Naive thymus-derived CD8-positive, alpha-beta T cell (primary cell): Measurements from ENCODE around the gene ZBP1. TPM values are rescaled to one million over a fixed set of nuclear protein-coding genes. Genes with fewer than 3 reads are reported as not detected.
"Not testable (repeated sequence)": the region's sequence is repeated elsewhere in the genome, so short reads cannot be mapped to it uniquely, and the experiment has no call there.

Experiments used
- ATAC-seq, 2 donors: fragments of 150-1000 bp; cut with Tn5 transposase in 1 of 2; sonication (Bioruptor Pico), chemical (Tn5 transposase) in 1 of 2; 1 replicate in 1 of 2; 2 replicates in 1 of 2; pipeline ENCODE4 v1.10.0; 2021; ENCODE audit warnings: mild to moderate bottlenecking in 2 of 2, moderate library complexity in 2 of 2
- POLR2A ChIA-PET: fragments of 350-600 bp; sonication (Branson Sonifier 250); formaldehyde crosslinking; loops from one replicate; lab custom pipeline; 2021; ENCODE audit warnings: antibody characterized with exemption; lab: Charles Lee
- DNase-seq, 10 donors: peaks; one replicate each; pipeline versions ENCODE4 v3.0.0 to v3.0.0-alpha.2; 2020 to 2022
- H3K27ac Mint-ChIP-seq, 10 donors: one replicate each; pipeline ENCODE4 v1.8.0; 2020 to 2022; ENCODE audit warnings: mild to moderate bottlenecking in 10 of 10, mixed read lengths in 10 of 10, moderate library complexity in 4 of 10, inconsistent platforms in 1 of 10
- H3K27me3 Mint-ChIP-seq, 5 donors: one replicate each; pipeline ENCODE4 v1.8.0; 2021 to 2022; ENCODE audit warnings: mixed read lengths in 5 of 5
- H3K36me3 Mint-ChIP-seq, 3 donors: one replicate each; pipeline ENCODE4 v1.8.0; 2020 to 2022; ENCODE audit warnings: mixed read lengths in 3 of 3, mild to moderate bottlenecking in 2 of 3, inconsistent platforms in 1 of 3
- H3K4me1 Mint-ChIP-seq, 4 donors: one replicate each; pipeline ENCODE4 v1.8.0; 2021 to 2022; ENCODE audit warnings: mixed read lengths in 4 of 4
- H3K4me3 Mint-ChIP-seq, 10 donors: one replicate each; pipeline ENCODE4 v1.8.0; 2020 to 2022; ENCODE audit warnings: mild to moderate bottlenecking in 10 of 10, mixed read lengths in 10 of 10, moderate library complexity in 6 of 10, inconsistent platforms in 1 of 10
- H3K9me3 Mint-ChIP-seq, 9 donors: one replicate each; pipeline ENCODE4 v1.8.0; 2020 to 2022; ENCODE audit warnings: mixed read lengths in 9 of 9, mild to moderate bottlenecking in 3 of 9, inconsistent platforms in 1 of 9, moderate library complexity in 1 of 9
- polyA plus RNA-seq, 3 donors: library from polyadenylated mRNA; unstranded; fragments of 300-500 nt; fragmentation: Illumina TruSeq; gene quantifications; one replicate each; pipeline ENCODE4 v1.2.3, GENCODE V29; 2021
- total RNA-seq, 8 experiments: library from RNA in 2 of 8; stranded (reverse) in 2 of 8; gene quantifications; one replicate each; pipeline ENCODE4 v1.2.3 and lab custom pipeline; 2021 to 2026

The ZBP1 gene
- total and polyA plus RNA-seq, 5 experiments from 2014 or later: 6.2 to 10.9 (median 10.2) TPM

DNA sequence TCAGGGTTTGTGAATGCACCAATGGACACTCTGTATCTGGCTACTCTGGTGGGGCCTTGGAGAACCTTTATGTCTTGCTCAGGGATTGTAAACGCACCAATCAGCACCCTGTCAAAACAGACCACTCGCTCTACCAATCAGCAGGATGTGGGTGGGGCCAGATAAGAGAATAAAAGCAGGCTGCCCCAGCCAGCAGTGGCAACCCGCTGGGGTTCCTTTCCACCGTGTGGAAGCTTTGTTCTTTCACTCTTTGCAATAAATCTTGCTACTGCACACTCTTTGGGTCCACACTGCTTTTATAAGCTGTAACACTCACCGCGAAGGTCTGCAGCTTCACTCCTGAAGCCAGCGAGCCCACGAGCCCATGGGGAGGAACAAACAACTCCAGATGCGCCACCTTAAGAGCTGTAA, 9.3 kb upstream of the ZBP1 start:
- not testable (repeated sequence) for ATAC-seq, H3K27me3 Mint-ChIP-seq
- Mint-ChIP-seq H3K9me3 (peaks cover 0 to 24% (median 18%) of the 10 kb centered on the region in 9 donors), H3K27ac (peak overlapping the region; percentile 95 to 99 (median 98)), H3K36me3 (peaks cover 8 to 19% (median 13%) of the 10 kb centered on the region in 3 donors), H3K4me3 (peak overlapping the region; percentile 91 to 98 (median 96)), H3K4me1 (peaks cover 38 to 89% (median 82%) of the 10 kb centered on the region in 4 donors)
- peak in 6 of 10 donors; percentile 24 to 72 (median 50) for DNase-seq
- POLR2A ChIA-PET: interaction anchor here (0.8 to 6.7 kb wide), 19 partner anchors 12 to 1022 kb away, joined by 3 to 239 read pairs (median 7); partner anchors contain the start of genes PMEPA1, RBM38, STX16 and ZBP1

DNA sequence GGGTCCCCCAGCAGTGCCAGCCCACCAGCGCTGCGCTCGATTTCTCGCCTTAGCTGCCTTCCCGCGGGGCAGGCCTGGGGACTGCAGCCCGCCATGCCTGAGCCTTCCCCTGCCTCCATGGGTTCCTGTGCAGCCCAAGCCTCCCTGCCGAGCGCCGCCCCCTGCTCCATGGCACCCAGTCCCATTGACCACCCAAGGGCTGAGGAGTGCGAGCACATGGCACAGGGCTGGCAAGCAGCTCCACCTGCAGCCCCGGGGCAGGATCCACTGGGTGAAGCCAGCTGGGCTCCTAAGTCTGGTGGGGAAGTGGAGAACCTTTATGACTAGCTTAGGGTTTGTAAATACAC, 8.7 kb upstream of the ZBP1 start:
- Mint-ChIP-seq H3K27ac (peak overlapping the region; percentile 95 to 99 (median 98)), H3K36me3 (peaks cover 9 to 24% (median 11%) of the 10 kb centered on the region in 3 donors), H3K9me3 (peaks cover 0 to 22% (median 12%) of the 10 kb centered on the region in 9 donors), H3K4me3 (peak overlapping the region; percentile 91 to 98 (median 96)), H3K4me1 (peaks cover 34 to 88% (median 79%) of the 10 kb centered on the region in 4 donors)
- POLR2A ChIA-PET: interaction anchor here (0.6 to 6.7 kb wide), 18 partner anchors 11 to 1032 kb away, joined by 3 to 239 read pairs (median 8); partner anchors contain the start of genes PMEPA1, RBM38, STX16 and ZBP1
- not testable (repeated sequence) for H3K27me3 Mint-ChIP-seq, ATAC-seq, DNase-seq

DNA sequence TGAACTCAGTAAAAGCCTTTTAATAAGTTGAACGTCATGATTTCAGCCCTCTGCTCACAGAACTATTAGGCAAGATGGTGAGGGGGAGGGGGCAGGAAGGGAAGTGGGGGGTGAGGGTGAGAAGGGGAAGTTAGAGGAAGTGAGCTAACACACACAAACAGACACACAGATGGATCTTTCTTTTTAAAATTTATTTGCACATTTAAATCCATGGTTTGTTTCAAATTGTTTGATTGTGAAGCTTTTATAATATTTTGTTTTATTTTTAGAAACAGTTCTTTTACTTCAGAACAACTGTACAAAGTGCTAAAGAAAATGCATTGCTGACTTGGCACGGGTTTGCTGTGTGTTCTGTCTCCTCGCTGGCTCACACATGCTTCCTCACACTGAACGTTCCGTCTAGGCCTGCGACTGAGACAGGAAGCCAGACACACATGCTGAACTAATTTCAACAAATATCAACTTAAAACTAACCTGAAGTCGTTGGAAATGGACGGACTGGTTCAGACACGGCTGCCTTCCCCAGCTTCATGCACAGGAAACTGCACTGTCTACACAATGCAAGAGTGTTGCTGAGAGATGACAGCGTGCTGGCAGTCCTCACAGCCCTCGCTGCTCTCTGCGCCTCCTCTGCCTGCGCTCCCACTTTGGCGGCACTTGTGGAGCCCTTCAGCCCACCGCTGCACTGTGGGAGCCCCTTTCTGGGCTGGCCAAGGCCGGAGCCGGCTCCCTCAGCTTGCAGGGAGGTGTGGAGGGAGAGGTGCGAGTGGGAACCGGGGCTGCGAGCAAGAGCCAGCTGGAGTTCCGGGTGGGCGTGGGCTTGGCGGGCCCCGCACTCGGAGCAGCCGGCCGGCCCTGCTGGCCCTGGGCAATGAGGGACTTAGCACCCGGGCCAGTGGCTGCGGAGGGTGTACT, 8.1 kb upstream of the ZBP1 start:
- DNase-seq (peak in 9 of 10 donors; percentile 53 to 86 (median 59)), ATAC-seq (peak; percentile 80 to 84)
- POLR2A ChIA-PET: interaction anchor here (0.6 to 6.7 kb wide), 24 partner anchors 11 to 1739 kb away, joined by 3 to 239 read pairs (median 6); partner anchors contain the start of genes PMEPA1, RBM38, STX16 and ZBP1
- peaks cover 31 to 86% (median 74%) of the 10 kb centered on the region in 4 donors for H3K4me1 Mint-ChIP-seq
- peaks cover 9 to 24% (median 14%) of the 10 kb centered on the region in 3 donors for H3K36me3 Mint-ChIP-seq
- peak overlapping the region; percentile 93 to 99 (median 98) for H3K27ac Mint-ChIP-seq
- H3K9me3 Mint-ChIP-seq: peaks cover 0 to 18% (median 10%) of the 10 kb centered on the region in 9 donors
- H3K27me3 Mint-ChIP-seq: no peaks in the 10 kb centered on the region
- peak overlapping the region; percentile 77 to 96 (median 89) for H3K4me3 Mint-ChIP-seq

DNA sequence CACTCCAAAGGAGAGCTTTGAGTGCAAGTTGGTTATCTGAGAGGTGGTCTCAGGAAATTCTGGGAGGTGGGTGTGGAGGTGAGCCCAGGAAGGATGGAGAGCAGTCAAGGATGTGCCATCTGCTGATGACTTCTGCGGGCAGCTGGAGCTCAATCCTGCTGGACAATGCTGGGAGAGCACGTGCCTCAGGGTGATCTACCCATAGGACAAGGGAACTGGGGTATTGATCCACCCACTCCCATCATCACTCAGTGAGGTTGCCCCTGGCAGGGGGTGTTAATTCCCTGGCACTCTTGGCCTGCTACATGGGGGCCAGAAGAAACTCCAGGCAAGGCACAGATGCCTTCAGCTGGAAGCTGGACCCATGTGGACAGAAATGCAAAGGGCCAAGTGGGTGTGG, 7.1 kb upstream of the ZBP1 start:
- ATAC-seq (no peak), DNase-seq (no peak)
- POLR2A ChIA-PET: interaction anchor here (0.6 to 6.7 kb wide), 15 partner anchors 10 to 1740 kb away, joined by 3 to 239 read pairs (median 7); partner anchors contain the start of genes RBM38, STX16 and ZBP1
- Mint-ChIP-seq H3K36me3 (peaks cover 9 to 24% (median 14%) of the 10 kb centered on the region in 3 donors), H3K27ac (peak overlapping the region; percentile 93 to 99 (median 98)), H3K9me3 (peaks cover 0 to 17% (median 5%) of the 10 kb centered on the region in 9 donors), H3K4me3 (peak overlapping the region; percentile 75 to 96 (median 89)), H3K4me1 (peaks cover 34 to 87% (median 73%) of the 10 kb centered on the region in 4 donors), H3K27me3 (no peaks in the 10 kb centered on the region)

DNA sequence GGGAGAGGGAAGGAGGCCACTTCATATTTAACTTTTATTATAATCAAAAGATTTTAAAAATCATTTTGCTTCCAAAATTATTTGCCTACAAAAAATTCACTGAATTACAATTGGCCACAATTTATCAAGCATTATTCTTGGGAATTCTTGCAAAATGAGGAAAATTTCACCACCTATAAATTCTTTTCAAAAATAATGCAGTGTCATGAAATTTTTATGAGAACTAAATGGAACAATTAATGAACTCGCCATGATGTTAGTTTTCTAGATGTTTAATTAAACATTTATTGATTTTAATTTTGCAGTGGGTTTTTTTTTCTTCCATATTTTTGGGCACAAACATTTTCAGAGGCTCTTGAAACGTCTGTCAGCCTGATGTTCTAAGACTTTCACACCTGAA, 5.8 kb upstream of the ZBP1 start:
- H3K9me3 Mint-ChIP-seq: peaks cover 0 to 17% (median 5%) of the 10 kb centered on the region in 9 donors
- DNase-seq (no peak), ATAC-seq (no peak)
- H3K27me3 Mint-ChIP-seq: no peaks in the 10 kb centered on the region
- H3K4me1 Mint-ChIP-seq: peaks cover 33 to 89% (median 81%) of the 10 kb centered on the region in 4 donors
- peaks cover 9 to 24% (median 14%) of the 10 kb centered on the region in 3 donors for H3K36me3 Mint-ChIP-seq
- peak overlapping the region in 9 of 10 donors; percentile 22 to 96 (median 67) for H3K4me3 Mint-ChIP-seq
- H3K27ac Mint-ChIP-seq: peak overlapping the region; percentile 46 to 99 (median 88)
- POLR2A ChIA-PET: interaction anchor here (6.7 kb wide), 1 partner anchor 8 kb away, joined by 239 read pairs; the partner anchor contains the start of gene ZBP1

DNA sequence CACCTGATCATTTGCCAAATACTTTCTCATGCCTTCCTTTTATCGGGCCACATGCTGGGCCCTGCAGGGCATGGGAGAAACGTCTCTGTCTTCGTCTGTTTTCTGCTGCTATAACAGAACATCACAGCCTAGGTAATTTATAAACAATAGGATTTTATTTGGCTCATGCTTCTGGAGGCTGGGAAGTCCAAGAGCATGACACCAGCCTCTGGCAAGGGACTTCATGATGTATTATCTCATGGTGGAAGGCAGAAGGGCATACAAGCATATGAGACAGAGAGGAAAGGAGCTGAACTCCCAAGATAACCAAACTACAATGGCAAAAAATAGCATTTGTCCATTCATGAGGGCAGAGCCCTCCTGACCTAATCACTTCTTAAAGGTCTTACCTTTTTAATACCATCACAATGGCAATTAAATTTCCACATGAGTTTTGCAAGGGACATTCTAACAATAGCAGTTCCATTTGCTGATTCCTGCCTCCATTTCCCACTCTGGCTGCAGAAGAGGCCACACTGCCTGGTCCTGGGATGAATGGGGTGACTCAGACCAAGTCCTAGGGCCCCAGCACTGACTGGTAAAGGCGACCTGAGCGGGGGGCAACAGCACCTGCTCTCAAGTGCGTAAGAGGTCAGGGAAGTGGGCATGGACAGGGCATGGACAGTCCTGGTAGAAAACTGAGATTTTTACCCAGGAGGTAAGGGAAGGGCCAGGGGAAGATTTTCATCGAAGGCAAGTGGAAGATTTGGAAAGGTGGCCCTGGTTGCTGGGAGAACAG, 5.1 kb upstream of the ZBP1 start:
- Mint-ChIP-seq H3K4me3 (peak overlapping the region in 7 of 10 donors; percentile 13 to 96 (median 72)), H3K36me3 (peaks cover 9 to 24% (median 14%) of the 10 kb centered on the region in 3 donors), H3K4me1 (peaks cover 34 to 89% (median 81%) of the 10 kb centered on the region in 4 donors), H3K9me3 (peaks cover 0 to 17% (median 5%) of the 10 kb centered on the region in 9 donors), H3K27me3 (no peaks in the 10 kb centered on the region), H3K27ac (peak overlapping the region in 8 of 10 donors; percentile 48 to 89 (median 74))
- DNase-seq (no peak), ATAC-seq (no peak)
- POLR2A ChIA-PET: no interaction called here

DNA sequence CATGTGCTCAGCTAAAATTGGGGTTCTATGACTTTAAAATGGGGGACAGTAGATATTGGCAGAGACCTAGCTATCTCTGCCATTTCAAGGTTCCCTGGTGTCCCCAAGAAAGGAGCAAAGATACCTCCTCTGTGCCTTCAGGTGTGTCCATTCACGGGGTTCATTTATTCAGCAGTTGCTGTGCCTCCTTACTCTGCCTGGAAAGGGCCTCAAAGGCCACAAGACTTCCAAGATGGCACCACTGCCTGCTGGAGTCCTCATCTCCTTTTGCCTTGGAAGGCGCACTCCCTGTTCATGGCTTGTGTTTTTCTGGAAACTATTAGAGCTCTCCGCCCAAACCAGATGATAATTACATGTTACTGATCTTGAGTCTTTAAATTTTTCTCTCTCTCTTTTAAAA, 3.9 kb upstream of the ZBP1 start:
- peaks cover 0 to 17% (median 5%) of the 10 kb centered on the region in 9 donors for H3K9me3 Mint-ChIP-seq
- H3K36me3 Mint-ChIP-seq: peaks cover 9 to 23% (median 14%) of the 10 kb centered on the region in 3 donors
- H3K27ac Mint-ChIP-seq: peak overlapping the region in 6 of 10 donors; percentile 37 to 74 (median 54)
- DNase-seq (no peak), ATAC-seq (no peak)
- H3K27me3 Mint-ChIP-seq: no peaks in the 10 kb centered on the region
- H3K4me1 Mint-ChIP-seq: peaks cover 30 to 88% (median 79%) of the 10 kb centered on the region in 4 donors
- POLR2A ChIA-PET: no interaction called here
- no peak overlapping the region for H3K4me3 Mint-ChIP-seq

DNA sequence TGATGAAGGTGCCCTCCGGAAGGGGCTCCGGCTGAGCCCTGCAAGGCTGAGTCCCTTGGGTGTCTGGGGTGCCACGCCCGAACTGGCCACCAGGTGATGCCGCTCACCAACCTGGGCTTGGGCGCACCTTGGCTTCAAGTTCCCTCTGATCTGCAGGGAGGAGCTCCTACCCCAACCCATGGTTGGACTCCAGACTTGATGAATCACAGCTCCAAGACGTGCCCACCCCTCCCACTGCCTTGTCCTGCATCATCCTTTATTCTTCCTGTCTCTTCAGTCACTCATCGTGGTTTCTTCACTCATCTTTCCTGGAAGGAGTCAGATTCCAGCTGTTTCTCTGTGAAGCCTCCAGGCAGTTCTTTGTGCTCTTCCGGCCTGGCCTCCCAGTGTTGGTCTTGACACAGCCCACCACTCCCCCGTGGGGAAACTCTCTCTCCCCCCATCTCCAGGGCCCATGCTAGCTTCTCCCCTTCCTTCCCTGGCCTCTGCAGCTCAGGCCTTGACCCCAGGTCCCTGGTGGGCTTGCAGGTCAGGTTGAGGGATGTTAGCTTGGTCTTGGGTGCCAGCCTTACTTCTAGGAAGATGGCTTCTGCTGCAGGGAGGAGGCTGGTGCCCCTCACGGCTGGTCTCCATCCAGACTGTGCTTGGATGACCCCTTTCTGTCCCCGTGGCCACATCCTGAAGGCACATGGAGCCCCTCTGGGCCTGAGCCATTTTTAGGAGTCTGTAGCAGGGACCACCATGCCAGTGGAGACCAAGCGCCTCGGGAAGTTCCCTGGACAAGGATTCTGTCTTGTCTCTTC, 2.6 kb upstream of the ZBP1 start:
- DNase-seq: peak; percentile 50 to 84 (median 62)
- Mint-ChIP-seq H3K9me3 (peaks cover 0 to 17% (median 5%) of the 10 kb centered on the region in 9 donors), H3K27me3 (no peaks in the 10 kb centered on the region), H3K36me3 (peaks cover 9 to 23% (median 14%) of the 10 kb centered on the region in 3 donors), H3K27ac (peak overlapping the region; percentile 60 to 90 (median 79)), H3K4me3 (peak overlapping the region in 8 of 10 donors; percentile 14 to 89 (median 56)), H3K4me1 (peaks cover 34 to 93% (median 82%) of the 10 kb centered on the region in 4 donors)
- ATAC-seq: peak; percentile 9 to 15
- POLR2A ChIA-PET: interaction anchor here (0.7 to 9.3 kb wide), 7 partner anchors 7 to 89 kb away, joined by 3 to 239 read pairs (median 4); no protein-coding TSS in a partner anchor

DNA sequence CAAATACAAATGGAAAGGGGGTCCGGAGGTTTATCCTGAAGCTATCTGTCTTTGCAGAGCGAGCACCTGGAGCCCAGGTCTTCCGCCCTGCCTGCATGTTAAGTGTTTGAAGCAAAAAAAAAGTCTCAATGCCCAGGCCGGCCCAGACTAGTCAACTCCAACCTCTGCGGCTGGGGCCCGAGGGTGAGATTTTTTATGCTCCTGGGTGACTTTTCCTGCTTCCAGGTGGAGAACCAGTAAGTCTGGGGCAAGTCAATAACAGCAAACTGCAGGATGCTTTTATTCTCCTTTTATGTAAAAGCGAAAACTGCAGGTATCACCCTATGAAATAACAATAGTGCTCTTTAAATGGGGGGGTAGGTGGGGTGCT, 2.0 kb upstream of the ZBP1 start:
- peak overlapping the region; percentile 60 to 90 (median 79) for H3K27ac Mint-ChIP-seq
- H3K9me3 Mint-ChIP-seq: peaks cover 0 to 17% (median 5%) of the 10 kb centered on the region in 9 donors
- peak overlapping the region in 8 of 10 donors; percentile 14 to 89 (median 56) for H3K4me3 Mint-ChIP-seq
- POLR2A ChIA-PET: interaction anchor here (1.3 to 9.3 kb wide), 5 partner anchors 7 to 89 kb away, joined by 3 to 239 read pairs (median 4); no protein-coding TSS in a partner anchor
- peaks cover 9 to 23% (median 14%) of the 10 kb centered on the region in 3 donors for H3K36me3 Mint-ChIP-seq
- H3K27me3 Mint-ChIP-seq: no peaks in the 10 kb centered on the region
- no peak for ATAC-seq
- DNase-seq: no peak
- H3K4me1 Mint-ChIP-seq: peaks cover 35 to 93% (median 82%) of the 10 kb centered on the region in 4 donors

DNA sequence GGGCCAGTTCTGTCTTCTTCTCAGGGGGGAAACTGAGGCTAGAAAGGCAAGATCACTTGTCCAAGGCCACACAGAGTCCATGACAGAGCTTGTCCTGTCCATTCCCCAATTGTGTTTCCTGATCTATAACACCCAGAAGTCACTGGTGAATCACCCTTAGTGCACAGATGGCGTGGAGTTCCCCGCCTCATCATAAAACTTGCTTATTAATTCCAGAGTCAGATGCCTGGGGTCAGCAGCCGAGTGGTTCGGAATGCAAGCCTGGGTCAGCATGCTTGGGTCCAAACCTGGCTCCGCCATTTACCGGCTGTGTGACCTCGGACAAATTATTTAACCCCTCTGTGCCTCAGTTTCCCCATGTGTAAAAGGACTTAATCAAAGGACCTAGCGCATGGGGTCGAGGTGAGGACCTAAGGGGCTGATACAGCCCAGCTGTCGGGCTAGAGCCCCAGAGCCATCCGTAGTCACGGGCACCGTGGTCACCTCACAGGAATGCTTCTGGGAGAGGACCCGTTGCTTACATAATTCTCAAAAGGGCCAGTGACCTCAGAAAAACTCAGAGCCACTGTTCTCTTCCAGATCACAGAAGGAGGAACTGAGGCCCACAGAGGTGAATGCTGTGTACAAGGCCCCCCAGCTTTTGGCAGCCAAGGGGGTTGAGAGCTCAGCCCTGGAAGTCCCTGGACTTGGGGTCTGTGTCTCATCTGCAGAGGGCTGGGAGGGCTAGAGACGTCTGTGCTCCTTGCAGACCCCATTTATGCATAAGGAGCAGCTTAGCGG, 1.4 kb upstream of the ZBP1 start:
- Mint-ChIP-seq H3K4me1 (peaks cover 36 to 93% (median 82%) of the 10 kb centered on the region in 4 donors), H3K27me3 (no peaks in the 10 kb centered on the region), H3K4me3 (peak overlapping the region; percentile 81 to 93 (median 86)), H3K27ac (peak overlapping the region; percentile 96 to 99 (median 97)), H3K36me3 (peaks cover 9 to 23% (median 16%) of the 10 kb centered on the region in 3 donors), H3K9me3 (peaks cover 0 to 17% (median 5%) of the 10 kb centered on the region in 9 donors)
- POLR2A ChIA-PET: interaction anchor here (0.7 to 9.3 kb wide), 5 partner anchors 8 to 90 kb away, joined by 3 to 239 read pairs (median 4); no protein-coding TSS in a partner anchor
- ATAC-seq (no peak), DNase-seq (no peak)
